Activated CD8-positive, alpha-beta memory T cell treated with anti-CD3 and anti-CD28 coated beads, Interleukin-2, amount 50 U/mL, for 24 hours (primary cell): Measurements from ENCODE around the gene TEX55.
"Not testable (repeated sequence)": the region's sequence is repeated elsewhere in the genome, so short reads cannot be mapped to it uniquely, and the experiment has no call there.

Experiments used
- DNase-seq: peaks from one replicate; pipeline ENCODE4 v3.0.0-alpha.2; 2020; ENCODE audit errors: extremely low read depth

The TEX55 gene

DNA sequence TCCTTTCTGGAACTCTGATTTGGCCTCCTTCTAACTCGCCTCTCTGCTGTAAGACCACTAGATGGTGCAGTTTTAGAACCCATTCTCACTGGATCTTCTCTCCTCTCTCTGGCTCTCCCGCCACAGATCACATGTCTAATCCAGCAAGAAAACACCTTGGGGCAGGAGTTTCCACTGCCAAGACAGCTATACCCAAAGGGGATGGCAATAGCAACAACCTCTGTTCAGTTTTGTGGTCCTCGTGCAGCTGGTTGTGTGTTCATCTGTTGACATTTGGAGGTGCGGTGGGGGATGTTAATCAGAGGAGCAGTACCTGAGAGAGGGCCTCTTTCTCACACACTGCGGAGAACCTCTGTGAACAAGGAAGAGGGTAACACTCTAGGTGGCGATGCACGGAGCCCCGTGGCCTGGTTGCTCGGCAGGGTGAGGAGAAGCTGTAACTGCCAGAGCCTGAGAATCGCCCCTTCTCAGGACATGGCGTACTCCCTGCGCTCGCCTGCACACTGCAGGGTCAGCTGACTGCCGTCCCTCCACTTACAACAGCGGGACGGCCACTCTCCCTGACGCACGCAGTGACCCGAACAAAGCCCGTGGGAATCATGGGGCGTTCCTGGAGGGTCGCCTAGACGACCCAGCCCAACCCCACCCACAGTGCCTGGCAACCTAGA is at the start of gene TEX55:
Gene TEX55, plus strand, starts transcription at position 666 of the 668 bp plus-strand sequence. CDS start 25 bp downstream, outside the sequence.
- DNase-seq, result no peak

DNA sequence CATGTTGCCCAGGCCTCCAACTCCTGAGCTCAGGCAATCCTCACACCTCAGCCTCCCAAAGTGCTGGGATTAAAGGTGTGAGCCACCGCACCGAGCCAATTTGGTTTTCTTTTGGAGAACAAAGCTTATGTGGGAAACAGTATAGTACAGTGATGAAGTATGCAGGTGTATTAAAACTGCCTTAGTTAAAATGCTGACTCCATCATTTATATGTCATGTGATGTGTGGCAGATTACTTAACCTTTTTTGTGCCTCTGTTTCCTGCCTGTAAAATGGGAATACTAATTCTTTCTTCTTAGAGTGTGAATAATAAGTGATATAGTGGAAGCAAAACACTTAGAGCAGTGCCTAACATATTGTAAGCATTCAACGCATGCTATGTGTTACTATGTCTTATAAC is 48.0 kb upstream of the TEX55 start:
- DNase-seq, result no peak

DNA sequence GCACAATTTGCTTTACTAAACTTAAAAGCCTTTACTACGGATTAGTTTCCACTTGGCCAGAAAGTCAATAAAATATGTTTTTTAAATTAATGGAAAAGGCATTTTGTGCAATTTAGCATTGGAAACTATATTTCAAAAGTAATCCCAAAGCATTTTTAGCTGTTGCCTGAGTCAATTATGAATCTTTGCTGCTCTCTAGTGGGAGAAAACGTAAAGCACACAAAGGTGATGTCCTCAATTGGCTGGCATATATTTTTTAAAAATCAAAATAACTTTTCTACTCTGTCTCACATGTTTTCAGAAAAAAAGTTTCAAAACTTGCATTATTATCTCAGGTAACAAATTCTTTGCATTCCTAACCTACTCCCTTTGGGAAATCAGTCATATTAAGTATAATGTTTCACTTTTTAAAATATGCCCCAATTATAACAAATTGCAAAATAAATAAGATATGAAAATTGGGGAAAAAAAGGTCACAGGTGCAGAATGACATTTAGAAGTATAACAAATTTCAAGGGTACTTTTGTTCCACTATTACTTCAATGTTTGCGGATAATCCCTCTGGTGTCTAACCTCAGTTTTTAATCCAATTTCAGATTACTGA is 47.2 kb upstream of the TEX55 start:
- DNase-seq, result no peak

DNA sequence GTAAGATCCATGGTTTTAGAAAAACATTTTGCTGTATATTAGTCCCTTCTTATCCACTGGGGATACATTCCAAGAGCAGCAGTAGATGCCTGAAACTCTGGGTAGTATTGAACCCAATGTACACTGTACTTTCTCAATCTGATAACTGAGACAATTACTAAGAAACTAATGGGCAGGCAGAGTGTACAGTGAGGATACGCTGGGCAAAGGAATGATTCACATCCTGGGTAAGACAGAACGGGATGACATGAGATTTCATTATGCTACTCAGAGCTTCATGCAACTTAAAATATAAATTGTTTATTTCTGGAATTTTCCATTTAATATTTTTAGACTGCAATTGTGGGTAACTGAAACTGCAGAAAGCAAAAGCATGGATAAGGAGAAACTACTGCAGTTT is 46.2 kb upstream of the TEX55 start:
- DNase-seq, result no peak

DNA sequence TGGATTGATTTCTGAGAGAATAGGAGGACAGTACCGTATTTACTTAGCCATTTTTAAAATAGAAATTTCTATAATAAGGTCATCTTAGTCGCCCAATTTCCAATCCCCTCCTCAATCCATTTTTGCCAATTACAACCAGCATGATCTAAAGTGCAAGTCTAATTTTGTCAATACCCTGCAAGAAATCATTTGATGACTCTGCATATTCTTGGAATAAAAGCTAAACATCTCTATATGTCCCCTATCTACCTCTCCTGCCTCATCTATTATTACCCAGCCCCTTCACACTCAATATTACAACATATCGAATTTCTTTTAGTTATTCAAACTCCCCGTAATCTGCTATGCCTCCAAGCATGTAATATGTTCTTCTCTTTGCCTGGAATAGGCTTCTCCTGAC is 41.9 kb upstream of the TEX55 start:
- no peak for DNase-seq

- not testable (repeated sequence) for DNase-seq
Observed at GRCh38 chr3:119118330-119118729, 27.6 kb upstream of the TEX55 start.

DNA sequence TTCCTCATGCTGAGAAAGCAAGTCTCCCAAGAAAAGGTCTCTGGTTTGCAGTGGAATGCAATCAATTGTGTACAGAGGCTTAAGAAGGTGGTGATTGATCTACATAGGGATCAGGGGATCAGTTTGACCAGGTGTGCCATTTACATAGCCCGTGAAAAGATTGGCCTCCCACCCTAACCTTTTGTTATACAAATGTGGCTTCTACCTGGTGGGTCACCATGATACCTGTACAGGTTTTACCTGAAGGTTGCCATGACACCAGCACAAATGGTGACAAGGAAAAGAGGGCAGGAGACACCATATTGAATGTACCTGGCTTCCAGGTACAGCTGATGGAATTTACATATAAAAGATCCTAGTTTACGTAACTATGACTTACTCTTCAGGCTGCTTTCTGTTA is 25.5 kb upstream of the TEX55 start:
- no peak for DNase-seq

DNA sequence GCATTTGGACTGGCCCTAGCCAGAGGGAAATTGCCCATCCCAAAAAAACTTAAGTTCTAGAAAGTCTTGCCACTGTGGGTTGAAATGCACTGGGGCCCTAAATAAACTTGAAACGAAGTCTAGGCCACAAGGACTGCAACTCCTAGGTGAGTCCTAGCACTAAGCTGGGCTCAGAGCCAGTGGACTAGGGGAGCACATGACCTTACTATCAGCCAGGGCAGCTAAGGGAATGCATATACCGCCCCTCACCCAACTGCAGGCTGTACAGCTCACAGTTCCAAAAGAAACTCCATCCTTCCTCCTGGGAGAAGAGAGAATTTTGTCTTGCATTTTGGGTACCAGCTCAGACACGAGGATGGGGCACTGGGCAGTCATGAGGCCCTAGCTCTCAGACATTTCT is 23.6 kb upstream of the TEX55 start:
- no peak for DNase-seq

GRCh38 chr3:119125342-119125741 is 20.6 kb upstream of the TEX55 start:
- no peak for DNase-seq

DNA sequence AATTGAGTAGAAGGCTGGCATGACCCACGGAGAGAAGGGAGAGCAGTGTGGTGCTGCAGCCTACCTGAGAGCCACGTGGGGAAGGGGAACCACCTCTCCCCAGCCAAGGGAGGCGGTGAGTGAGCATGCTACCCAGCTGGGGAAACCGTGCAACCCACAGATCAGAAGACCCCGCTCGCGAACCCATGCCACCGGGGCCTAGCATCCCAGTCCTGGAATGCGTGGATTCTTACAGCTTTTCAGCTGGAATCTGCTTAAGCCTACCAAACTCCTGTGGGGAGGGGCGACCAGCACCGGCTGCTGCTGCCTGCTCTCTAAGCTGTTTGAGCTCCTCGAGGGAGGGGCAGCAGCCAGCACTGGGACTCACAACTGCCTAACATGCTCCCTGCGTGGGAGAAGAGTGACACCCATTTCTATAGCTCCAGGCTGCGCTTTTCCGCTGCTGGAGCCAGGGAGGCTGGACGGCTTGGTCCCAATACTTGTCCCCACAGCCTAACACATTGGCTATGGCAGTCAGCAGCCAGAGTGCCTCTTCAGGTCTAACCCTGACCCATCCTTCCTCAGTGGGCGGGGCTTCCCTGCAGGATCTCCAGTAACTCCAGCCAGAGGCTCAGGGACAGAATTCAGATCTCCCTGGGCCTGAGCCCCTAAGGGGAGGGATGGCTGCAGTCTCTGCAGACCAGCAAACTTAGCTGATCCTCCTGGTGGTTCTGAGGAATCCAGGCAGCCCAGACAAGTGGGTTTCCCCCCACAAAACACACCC is 20.0 kb upstream of the TEX55 start:
- DNase-seq, result no peak

- DNase-seq, result not testable (repeated sequence)
Observed at GRCh38 chr3:119130291-119130690, 15.7 kb upstream of the TEX55 start.

GRCh38 chr3:119132291-119132690 is 13.7 kb upstream of the TEX55 start:
- DNase-seq, result not testable (repeated sequence)

- DNase-seq, result not testable (repeated sequence)
Observed at GRCh38 chr3:119139360-119139759, 6.6 kb upstream of the TEX55 start.

DNA sequence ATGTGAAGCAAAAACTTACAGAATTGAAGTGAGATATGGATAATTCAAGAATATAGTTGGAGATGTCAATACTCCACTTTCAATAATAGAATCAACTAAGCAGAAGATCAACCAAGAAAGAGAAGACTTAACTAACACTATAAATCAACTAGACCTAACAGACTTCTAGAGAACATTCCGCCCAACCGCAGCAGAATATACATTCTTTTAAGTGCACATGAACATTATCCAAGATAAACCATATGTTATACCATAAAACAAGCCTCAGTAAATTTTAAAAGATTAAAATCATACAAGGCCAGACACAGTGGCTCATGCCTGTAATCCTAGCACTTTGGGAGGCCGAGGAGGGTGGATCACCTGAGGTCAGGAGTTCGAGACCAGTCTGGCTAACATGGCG is 5.5 kb upstream of the TEX55 start:
- DNase-seq, result no peak

- DNase-seq, result no peak
Observed at GRCh38 chr3:119145128-119145499, 851 bp upstream of the TEX55 start.

GRCh38 chr3:119146578-119147375 is 812 bp downstream of the TEX55 start:
- DNase-seq, result no peak

GRCh38 chr3:119147494-119147893 is 1.5 kb downstream of the TEX55 start:
- no peak for DNase-seq

GRCh38 chr3:119148493-119149180 is 2.7 kb downstream of the TEX55 start:
- DNase-seq, result no peak

- DNase-seq, result no peak
Observed at GRCh38 chr3:119149484-119149883, 3.5 kb downstream of the TEX55 start.

DNA sequence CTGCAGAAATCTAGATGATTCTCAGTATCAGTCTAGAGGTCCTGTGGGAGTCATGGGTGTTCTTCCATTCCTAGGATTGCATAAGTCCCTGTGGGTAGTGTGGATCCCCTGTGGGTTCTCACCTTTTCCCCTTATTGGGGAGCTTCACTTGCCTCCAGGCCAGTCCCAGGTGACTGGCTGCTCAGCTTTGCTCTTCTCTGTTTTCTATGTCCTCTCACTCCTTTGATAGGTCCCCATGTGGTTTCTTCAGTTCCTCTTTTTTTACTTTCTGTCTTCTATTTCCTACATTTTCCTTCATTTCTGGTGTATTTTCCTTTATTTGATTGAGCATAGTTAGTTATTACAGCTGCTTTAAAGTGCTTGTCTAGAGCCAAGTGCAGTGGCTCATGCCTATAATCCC is 10.9 kb downstream of the TEX55 start:
- DNase-seq, result no peak

DNA sequence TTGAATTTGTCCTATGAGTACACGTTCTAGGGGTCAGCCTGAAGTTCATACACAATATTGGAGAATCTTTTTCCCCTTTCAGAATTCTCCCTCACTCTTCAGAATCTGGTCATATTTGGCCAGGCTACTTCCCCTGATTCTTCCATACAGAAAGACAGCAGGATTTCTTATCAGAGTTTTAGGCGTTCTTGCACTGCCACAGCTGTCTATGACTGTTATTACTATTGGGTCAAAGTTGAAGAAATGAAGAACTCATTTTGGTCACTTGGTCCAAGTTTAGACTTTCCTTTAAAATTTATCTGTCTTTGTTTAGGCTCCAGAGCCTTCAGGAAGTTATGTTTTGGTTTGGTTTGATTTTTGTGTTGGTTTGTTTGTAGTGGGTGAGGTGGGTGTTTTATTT is 12.0 kb downstream of the TEX55 start:
- DNase-seq, result no peak

GRCh38 chr3:119160361-119160760 is 14.4 kb downstream of the TEX55 start:
- DNase-seq, result no peak
